GM12801 (cell line): Measurements from ENCODE around the gene RNF208.

ENCODE experiments used
- TF ChIP-seq, protein P1 (sequence below): IDR thresholded peaks from one replicate; pipeline ENCODE4 v1.5.1; 2011; ENCODE audit warnings: control low read depth; ENCODE audit not compliant: insufficient read length; ENCODE audit errors: extremely low read depth

RNF208 gene

DNA sequence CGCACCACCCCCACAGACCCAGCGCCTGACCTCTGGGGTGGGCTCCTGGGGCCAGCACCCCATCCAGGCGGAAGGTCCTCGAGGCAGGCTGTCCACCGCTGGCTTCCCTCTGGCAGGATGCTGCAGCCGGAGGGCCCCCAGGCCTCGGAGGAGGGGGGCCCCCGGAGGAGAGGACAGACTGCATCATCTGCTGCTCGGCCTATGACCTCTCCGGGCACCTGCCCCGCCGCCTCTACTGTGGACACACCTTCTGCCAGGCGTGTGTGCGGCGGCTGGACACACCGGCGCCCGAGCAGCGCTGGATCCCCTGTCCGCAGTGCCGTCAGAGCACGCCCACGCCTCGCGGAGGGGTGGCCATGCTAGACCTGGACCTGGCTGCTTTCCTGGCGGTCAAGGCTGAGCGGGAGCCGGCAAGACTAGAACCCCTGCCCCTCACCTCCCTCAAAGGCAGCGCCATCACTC, 6.5 kb upstream of the RNF208 start:
- TF ChIP-seq, protein P1, sequence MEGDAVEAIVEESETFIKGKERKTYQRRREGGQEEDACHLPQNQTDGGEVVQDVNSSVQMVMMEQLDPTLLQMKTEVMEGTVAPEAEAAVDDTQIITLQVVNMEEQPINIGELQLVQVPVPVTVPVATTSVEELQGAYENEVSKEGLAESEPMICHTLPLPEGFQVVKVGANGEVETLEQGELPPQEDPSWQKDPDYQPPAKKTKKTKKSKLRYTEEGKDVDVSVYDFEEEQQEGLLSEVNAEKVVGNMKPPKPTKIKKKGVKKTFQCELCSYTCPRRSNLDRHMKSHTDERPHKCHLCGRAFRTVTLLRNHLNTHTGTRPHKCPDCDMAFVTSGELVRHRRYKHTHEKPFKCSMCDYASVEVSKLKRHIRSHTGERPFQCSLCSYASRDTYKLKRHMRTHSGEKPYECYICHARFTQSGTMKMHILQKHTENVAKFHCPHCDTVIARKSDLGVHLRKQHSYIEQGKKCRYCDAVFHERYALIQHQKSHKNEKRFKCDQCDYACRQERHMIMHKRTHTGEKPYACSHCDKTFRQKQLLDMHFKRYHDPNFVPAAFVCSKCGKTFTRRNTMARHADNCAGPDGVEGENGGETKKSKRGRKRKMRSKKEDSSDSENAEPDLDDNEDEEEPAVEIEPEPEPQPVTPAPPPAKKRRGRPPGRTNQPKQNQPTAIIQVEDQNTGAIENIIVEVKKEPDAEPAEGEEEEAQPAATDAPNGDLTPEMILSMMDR: no peak

DNA sequence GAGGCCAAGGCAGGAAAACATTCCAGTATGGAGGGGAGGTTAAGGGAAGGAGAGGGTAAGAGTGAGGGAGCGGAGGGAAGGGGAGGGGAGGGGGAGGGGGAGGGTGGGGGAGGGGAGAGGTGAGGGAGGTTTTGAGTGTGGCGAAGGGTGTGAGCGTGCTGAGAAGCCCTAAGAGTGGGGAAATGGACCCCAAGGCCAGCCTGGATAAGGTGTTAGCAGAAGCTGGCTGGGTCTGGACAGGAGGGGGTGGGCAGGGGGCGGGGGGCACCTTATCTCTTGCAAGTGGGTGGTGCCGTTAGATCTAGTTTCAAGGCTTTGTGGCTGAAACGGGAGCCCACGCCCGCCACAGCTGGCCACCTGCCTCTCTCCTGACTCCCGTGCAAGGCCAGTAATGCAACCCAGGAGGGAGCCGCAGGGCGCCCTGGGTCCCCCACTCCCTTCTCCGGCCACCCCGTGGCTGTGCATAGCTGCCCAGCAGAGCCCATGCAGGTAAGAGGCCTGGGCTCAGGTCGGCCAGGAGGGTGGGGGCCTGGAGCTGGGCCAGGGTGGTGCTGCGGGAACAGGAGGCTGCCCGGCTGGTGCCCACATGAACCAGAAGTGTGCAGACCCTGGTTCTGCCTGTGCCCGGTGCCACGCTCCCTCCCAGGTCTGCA, 5.9 kb upstream of the RNF208 start:
- TF ChIP-seq, protein P1: no peak

DNA sequence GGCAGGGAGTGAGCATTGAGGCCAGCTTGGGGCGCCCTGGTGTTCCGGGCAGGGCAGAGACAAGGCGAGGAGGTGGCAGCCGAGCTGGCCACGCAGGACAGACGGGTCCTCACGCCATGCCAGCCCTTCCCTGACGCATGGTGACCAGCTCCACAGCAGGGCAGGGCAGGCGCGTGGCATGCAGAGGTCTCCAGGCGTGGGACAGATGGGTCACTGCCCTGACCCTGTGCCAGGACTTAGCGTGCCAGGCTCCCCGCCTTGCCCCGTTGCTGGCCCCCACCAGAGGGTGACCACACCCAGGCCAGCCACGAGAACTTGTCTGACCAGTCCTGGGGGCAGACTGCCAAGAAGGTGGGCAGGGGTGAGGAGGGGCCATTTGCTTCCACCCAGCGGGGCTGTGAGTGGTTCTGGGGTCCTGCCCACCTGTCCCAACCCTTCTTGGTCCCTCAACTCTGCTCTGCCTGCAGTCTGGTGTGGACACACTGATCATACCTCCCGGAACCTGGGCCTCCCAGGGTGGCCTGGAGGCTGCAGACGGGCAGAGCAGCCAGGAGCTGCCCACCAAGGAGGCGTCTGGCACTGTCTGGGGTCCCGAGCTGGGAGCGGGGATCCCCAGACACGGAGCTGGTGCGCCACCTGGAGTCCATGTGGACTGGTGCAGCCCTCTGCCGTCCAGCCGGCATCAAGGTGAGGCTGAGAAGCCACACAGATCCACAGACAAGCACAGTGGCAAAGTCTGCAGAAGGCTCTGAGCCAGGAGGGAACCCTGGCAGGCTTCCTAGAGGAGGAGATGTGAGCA, 5.2 kb upstream of the RNF208 start, which contains the start of gene RNF224:
RNF224 (plus strand) TSS at position 449 of the 799 bp plus-strand sequence. CDS start 834 bp downstream, outside the sequence.
- TF ChIP-seq, protein P1: no peak

DNA sequence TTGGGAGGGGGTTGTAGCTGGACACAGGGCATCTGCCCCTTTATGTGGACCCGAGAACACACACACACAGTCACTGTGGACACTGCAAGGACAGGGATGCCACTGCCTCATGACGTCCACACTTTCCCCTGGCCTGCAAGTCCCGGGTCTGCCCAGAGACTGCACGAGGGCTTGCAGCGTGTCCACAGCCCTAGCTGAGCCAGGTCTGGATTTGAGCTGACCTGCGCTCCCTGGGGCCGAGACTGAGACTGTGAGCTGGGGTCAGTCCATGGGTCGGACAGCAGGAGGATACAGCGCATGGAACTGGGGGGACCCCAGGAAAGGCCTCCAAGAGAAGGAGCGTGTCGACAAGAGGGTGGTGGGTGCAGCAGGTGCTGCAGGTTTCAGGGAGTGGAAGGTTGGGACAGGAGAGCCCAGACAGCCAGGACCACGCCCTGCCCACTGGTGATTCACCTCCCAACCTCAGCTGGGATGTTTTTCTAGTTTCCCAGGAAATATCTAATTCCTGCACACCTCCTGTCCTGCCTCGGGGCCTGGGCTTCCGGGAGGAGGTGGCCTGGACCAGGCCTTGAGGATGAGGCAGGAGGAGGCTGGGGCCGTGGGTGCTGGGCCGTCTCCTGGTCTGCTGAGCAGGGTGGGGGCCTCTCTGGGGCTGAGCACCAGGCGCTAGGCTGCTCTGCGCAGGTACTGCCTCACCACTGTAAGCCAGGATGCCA, 4.5 kb upstream of the RNF208 start:
- TF ChIP-seq, protein P1: no peak

DNA sequence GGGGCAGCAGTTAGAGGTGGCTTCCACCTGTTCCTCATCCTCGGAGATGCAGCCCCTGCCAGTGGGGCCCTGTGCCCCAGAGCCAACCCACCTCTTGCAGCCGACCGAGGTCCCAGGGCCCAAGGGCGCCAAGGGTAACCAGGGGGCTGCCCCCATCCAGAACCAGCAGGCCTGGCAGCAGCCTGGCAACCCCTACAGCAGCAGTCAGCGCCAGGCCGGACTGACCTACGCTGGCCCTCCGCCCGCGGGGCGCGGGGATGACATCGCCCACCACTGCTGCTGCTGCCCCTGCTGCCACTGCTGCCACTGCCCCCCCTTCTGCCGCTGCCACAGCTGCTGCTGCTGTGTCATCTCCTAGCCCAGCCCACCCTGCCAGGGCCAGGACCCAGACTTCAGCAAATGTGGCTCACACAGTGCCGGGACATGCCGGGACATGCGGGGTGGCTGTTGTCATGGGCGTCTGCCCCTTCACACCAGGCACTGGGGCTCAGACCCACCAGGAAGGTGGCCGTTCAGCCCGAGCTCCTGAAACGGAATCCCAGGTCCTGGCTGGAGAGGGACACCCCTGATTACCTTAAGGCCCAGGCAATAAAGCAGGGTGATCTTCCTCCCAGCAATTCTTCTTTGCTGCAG, 3.8 kb upstream of the RNF208 start:
- TF ChIP-seq, protein P1: no peak

DNA sequence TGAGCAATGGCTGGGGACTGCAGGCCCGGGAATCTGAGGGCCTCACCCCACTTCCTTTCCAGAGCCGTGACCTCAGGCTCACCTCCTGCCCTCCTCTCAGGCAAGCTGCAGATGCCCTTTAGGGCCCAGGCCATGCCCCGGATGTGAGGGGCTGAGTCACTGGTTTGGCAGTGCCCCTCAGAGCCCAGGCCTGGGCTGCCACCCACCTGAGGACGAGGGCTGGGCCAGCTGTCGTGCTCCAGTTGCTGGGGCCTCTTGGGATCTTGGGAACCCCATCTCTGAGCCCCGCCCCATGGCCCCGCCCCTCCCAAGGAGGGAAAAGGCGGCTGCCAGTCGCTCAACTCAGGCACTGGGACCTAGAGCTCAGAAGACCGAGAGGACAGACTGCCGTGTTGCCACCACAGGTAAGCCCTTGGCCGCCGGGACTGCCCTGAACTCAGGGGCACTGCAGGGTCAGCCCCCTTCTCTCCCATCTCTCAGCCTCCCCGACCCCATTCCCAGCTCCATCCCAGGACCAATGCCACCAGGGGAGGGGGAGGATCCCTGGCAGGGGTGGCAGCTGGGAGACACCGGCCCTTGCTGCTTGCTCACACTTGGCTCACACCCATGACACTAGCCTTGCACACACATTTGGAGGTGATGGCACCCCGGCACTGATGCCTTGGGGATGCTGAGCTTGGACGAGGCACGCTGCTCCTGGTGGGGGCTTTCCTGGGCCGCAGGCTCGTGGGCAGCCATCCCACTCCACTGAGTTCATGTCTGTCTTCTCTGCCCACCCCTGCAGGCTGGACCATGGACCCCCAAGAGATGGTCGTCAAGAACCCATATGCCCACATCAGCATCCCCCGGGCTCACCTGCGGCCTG, 3.0 kb upstream of the RNF208 start, which contains the start of gene CYSRT1:
CYSRT1 (plus strand) TSS at position 345 of the 865 bp plus-strand sequence; CDS start at position 793, 448 bp downstream.
- TF ChIP-seq, protein P1: no peak
